Fibroblast of skin of scalp (primary cell): ENCODE results near the gene CD99L2.
"Not testable (repeated sequence)": the region's sequence is repeated elsewhere in the genome, so short reads cannot be mapped to it uniquely, and the experiment has no call there.

ENCODE experiments used
- DNase-seq: peaks from one replicate; pipeline ENCODE4 v3.0.0-alpha.2; 2013

The CD99L2 gene

GRCh38 chrX:150849996-150850720, 48.3 kb downstream of the CD99L2 start:
- DNase-seq: no peak

- no peak for DNase-seq
Measured at GRCh38 chrX:150849486-150849885, 49.0 kb downstream of the CD99L2 start.

GRCh38 chrX:150848914-150849365, 49.5 kb downstream of the CD99L2 start:
- no peak for DNase-seq

GRCh38 chrX:150847088-150847487, 51.4 kb downstream of the CD99L2 start:
- no peak for DNase-seq

- no peak for DNase-seq
Measured at GRCh38 chrX:150846130-150846529, 52.3 kb downstream of the CD99L2 start.

- DNase-seq: no peak
Measured at GRCh38 chrX:150845091-150845490, 53.4 kb downstream of the CD99L2 start.

GRCh38 chrX:150844016-150844415, 54.5 kb downstream of the CD99L2 start:
- DNase-seq: no peak

DNA sequence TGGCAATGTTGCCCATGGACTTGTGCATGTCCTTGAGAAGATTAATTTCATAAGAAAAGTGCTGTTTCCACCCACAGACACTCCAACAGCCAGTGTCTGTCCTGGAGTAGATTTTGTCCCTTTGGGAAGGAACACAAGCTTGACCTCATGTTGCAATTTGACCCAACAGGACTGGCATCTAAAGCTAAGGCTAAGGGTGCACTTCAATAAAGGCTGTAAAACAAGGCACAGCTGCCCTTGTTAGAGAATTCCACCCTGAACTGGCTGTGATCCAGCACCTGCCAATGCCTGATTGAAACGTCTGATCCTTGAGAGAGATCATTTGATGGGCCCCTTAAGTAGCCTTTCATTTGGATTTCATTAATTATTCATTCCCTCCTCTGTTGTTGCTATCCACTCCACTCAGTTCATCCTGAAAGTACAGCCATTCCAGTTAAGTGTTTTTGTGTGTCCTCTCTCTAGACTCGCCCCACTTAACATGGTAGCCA, 56.2 kb downstream of the CD99L2 start:
- DNase-seq: no peak

GRCh38 chrX:150841456-150842197, 56.8 kb downstream of the CD99L2 start:
- DNase-seq: peak; percentile 18

- DNase-seq: no peak
Measured at GRCh38 chrX:150837845-150838244, 60.6 kb downstream of the CD99L2 start.

DNA sequence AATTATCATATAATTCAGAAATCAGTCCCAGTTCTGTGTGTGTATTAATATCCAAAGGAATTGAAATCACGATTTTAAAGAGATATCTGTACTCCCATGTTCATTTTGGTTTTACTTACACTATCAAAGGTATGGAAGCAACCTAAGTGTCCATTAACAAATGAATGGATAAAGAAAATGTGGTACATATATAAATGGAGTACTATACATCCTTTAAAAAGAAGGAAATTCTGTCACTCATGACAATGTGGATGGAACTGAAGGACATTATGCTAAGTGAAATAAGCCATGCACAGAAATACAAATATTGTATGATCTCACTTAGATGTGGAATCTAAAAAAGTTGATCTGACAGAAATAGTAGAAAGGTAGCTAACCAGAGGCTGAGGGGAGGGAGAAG, 63.8 kb downstream of the CD99L2 start:
- no peak for DNase-seq

GRCh38 chrX:150833454-150834056, 64.9 kb downstream of the CD99L2 start:
- no peak for DNase-seq

DNA sequence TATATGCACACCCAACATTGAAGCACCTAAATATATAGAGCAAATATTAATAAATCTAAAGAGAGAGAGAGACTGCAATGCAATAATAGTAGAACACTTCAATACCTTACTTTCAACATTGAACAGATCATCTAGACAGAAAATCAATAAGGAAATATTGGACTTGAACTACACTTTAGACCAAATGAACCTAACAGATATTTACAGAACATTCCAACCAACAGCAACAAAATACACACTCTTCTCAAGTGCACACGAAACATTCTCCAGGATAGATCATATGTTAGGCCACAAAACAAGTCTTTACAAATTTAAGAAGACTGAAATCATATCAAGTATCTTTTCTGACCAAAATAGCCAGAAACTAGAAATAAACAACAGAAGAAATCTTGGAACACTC, 66.6 kb downstream of the CD99L2 start:
- no peak for DNase-seq

GRCh38 chrX:150828785-150829184, 69.7 kb downstream of the CD99L2 start:
- no peak for DNase-seq

GRCh38 chrX:150824352-150824751, 74.1 kb downstream of the CD99L2 start:
- DNase-seq: not testable (repeated sequence)

GRCh38 chrX:150823826-150824225, 74.6 kb downstream of the CD99L2 start:
- DNase-seq: not testable (repeated sequence)

DNA sequence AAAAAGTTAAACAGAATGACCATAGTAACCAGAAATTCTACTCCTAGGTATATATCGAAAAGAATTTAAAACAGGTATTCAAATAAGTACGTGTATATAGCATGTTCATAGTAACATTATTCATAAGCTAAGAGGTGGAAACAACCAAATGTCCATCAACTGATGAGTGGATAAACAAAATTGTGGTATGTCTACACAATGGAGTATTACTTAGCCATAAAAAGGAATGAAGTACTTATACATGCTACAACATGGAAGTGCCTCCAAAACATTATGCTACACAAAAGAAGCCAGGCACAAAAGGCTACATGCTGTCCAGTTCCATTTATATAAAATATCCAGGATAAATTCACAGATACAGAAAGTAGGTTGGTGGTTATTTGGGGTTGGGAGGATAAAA, 76.5 kb downstream of the CD99L2 start:
- DNase-seq: no peak

- DNase-seq: peak; percentile 57
Measured at GRCh38 chrX:150813922-150814321, 84.5 kb downstream of the CD99L2 start.

DNA sequence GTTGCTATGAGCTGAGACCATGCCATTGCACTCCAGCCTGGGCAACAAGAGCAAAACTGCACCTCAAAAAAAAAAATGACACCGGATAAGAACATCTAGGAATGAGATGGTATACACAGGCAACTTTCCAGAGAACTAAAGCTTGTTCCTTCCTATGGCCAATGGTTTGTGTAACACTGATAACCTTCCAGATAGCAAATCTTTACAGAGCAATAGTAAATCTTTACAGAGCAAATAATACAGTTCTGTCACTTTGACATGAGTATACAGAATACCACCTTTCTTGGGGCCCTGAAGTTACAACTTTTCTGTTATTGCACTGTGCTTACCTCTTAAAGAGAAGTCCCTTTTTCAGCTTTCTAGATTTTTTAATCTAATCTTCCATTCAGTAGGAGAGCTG, 91.6 kb downstream of the CD99L2 start:
- DNase-seq: no peak

DNA sequence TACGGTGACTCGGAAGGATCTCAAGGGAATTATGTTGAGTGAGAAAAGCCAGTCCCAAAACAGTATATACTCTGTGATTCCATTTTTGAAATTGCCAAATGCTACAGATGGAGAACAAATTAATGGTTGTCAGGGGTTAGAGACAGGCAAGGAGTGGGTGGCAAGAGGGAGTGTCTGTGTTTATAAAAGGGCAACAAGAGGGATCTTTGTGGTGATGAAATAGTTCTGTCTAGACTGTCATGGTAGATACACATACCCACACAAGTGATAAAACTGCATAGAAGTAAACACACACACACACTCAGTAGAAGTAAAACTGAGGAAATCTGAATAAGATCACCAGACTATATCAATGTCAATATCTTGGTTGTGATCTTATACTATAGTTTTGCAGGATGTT, 92.7 kb downstream of the CD99L2 start:
- no peak for DNase-seq

GRCh38 chrX:150792949-150793527, 105.4 kb downstream of the CD99L2 start:
- DNase-seq: no peak

GRCh38 chrX:150790021-150790420, 108.4 kb downstream of the CD99L2 start:
- no peak for DNase-seq

GRCh38 chrX:150781677-150782076, 116.8 kb downstream of the CD99L2 start:
- no peak for DNase-seq
